Hepatocyte (in vitro differentiated cells): Measurements from ENCODE around the gene UTF1.

Experiments used
- CTCF ChIP-seq: fragments of 200-600 bp; sonication (generic); IDR thresholded peaks from 2 replicates; pipeline ENCODE4 v1.5.1; 2016; ENCODE audit warnings: antibody characterized with exemption, mild to moderate bottlenecking; ENCODE audit not compliant: poor library complexity
- EZH2phosphoT487 ChIP-seq: fragments of 200-600 bp; sonication (generic); IDR thresholded peaks from one replicate; pipeline ENCODE4 v1.6.1; 2018; ENCODE audit warnings: antibody characterized with exemption, mild to moderate bottlenecking, low read depth, moderate library complexity; ENCODE audit not compliant: unreplicated experiment, severe bottlenecking

GRCh38 chr10:133198206-133198605, 31.8 kb upstream of the UTF1 start:
- TF ChIP-seq CTCF (no peak), EZH2phosphoT487 (no peak)
